Measurements from ENCODE around the gene EME1.

The EME1 gene

DNA sequence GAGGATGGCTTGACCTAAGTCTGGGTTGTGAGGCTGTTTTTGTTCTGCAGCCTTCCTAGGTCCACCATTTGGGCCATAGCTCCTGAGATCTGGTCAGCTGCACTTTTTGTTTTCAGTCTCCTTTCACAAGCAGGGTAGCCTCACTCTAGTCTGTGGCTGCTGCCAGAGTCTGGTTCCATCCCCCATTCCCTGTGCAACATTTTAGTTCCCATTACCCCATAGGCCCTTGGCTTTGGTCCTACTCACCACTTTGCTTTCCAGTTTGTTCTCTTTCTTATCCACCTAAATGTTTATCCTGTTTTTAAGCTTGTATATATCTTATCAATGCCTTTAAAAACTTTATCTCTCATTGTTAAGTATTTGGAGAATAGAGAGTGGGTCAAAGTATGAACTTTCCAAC, 33.6 kb upstream of the EME1 start:
- no peak overlapping the region for H3K4me3 Mint-ChIP-seq
- peaks cover 0 to 5% of the 10 kb centered on the region in 2 donors for H3K9me3 Mint-ChIP-seq
- H3K4me1 Mint-ChIP-seq (ENCODE audit: low read depth in 2 of 2) = no peaks in the 10 kb centered on the region
- ATAC-seq (replicated peaks) (no peak), DNase-seq (no peak)
- H3K27ac Mint-ChIP-seq = no peak overlapping the region
- no peaks in the 10 kb centered on the region for H3K36me3 Mint-ChIP-seq (ENCODE audit: insufficient read depth)
- no peaks in the 10 kb centered on the region for H3K27me3 Mint-ChIP-seq

DNA sequence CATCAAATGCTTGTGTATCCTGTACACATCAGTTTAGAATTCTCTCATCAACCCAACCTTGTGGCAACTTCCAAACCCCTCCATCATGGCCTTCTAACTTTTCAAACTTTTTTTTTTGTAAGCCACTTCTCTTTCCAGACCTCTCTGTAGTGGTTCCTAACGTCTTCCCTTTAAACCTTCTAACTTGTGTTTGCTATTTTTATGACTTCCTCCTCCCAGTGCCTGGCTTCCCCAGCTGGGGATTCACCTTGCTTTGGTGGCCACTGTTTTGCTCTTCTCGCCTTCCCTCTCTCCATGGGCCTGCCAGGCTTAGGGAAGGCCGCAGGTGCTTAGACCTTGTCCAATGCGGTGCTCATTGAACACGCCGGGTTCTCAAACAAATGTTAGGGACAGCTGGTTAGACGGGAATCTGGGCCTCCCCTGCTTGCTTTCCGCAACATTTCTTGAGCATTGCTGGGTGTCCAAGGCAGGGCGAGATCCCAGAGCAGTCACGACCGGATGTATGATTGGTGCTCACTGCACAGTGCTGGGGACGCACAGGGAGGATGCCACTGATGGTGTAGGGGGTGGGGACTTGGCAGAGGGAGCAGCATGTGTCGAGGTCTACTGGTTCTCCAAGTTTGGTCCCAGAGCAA, 28.2 kb upstream of the EME1 start:
- Mint-ChIP-seq H3K27ac (peak overlapping the region in 1 of 2 donors; percentile 89), H3K9me3 (no peaks in the 10 kb centered on the region), H3K27me3 (no peaks in the 10 kb centered on the region), H3K36me3 (ENCODE audit: insufficient read depth) (peaks cover 17% of the 10 kb centered on the region), H3K4me1 (ENCODE audit: low read depth in 2 of 2) (peaks cover 19 to 27% of the 10 kb centered on the region in 2 donors), H3K4me3 (peak overlapping the region; percentile 84 to 85)
- ATAC-seq (replicated peaks) (no peak), DNase-seq (no peak)

DNA sequence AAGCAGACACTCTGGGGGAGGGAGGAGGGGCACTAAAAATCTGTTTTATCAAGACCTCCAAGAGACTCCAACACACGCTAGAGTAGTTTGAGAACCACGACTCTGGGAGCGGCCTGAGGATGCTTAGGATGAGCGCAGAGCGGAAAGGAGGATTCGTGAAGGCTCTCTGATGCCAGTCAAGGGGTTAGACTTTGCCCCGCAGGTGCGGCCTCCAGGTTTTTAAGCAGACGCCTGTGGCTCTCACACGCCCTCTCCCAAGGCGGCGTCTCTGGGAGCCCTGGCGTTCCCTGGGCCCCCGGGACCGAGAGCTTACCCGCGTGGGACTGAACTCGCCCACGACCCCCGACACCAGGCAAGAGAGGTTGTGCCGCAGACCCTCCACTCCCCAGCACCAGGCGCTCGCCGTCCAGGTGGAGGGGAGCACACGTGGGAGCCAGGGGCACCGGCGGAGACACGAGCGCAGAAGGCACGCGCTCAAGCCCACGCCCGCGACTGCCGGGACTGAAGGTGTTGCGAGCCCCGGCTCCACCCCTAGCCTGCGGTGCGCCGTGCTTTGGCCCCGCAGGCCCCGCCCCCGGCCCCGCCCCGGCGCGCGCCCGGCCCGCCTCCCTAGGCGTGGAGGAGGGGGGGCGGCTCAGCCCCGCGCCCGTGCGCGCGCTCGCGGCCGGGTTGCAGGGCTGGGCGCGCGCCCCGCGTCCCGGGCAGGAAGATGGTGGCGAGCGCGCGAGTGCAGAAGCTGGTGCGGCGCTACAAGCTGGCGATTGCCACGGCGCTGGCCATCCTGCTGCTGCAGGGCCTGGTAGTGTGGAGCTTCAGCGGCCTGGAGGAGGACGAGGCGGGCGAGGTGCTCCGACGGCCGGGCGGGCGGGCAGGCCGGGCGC, 27.4 kb upstream of the EME1 start, which contains the start of gene XYLT2:
Gene XYLT2, plus strand, starts transcription at position 695 of the 881 bp plus-strand sequence. Its CDS starts 15 bp downstream, at position 710.
- no peaks in the 10 kb centered on the region for H3K27me3 Mint-ChIP-seq
- H3K36me3 Mint-ChIP-seq (ENCODE audit: insufficient read depth) = peaks cover 17% of the 10 kb centered on the region
- H3K27ac Mint-ChIP-seq = peak within 1 kb of the TSS; percentile 89
- DNase-seq (peak; percentile 88 to 93 (median 89)), ATAC-seq (replicated peaks) (peak; percentile 90)
- peak within 1 kb of the TSS; percentile 84 to 85 for H3K4me3 Mint-ChIP-seq
- H3K4me1 Mint-ChIP-seq (ENCODE audit: low read depth in 2 of 2) = peaks cover 23 to 30% of the 10 kb centered on the region in 2 donors
- H3K9me3 Mint-ChIP-seq = no peaks in the 10 kb centered on the region

DNA sequence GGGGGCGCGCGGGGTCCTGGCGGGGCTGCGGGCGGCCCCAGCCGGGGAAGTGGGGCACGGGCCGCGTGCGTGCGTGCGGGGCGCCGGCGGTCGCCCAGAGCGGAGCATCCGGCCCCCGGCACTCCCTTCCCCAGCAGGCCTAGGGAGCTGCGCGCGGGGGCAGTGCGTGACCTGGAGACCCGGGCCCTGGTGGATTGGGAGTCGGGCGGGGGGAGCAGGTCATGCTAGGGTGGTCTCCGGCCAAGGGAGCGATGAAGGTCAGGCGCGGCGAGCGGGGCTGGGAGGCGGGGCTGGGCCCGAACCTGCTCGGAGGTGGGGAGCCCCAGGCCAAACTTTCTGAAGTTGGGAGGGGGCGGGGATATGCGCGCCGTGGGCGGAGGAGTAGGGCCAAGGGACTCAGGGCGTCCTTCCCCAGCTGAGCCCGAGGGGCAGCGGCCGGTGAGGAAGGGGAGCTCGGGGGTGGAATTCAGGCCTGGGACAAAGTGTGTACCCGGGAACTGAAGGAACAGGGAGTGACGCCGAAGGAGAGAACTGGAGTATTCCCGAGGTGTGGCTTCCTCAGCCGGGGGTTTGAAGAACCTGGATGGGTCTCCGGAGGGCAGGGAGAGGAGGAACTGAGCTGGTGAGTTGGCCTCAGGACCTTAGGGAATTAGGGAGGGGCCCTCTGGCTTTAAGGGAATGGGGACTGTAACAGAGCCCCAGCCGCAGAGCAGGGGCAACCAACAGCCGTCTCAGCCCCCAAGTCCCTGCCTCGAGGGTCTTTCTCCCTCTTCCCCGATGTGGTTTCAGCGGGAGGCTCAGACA, 26.5 kb upstream of the EME1 start:
- Mint-ChIP-seq H3K9me3 (no peaks in the 10 kb centered on the region), H3K27me3 (no peaks in the 10 kb centered on the region), H3K27ac (peak overlapping the region; percentile 89), H3K4me3 (peak overlapping the region; percentile 84 to 85), H3K36me3 (ENCODE audit: insufficient read depth) (peaks cover 17% of the 10 kb centered on the region), H3K4me1 (ENCODE audit: low read depth in 2 of 2) (peaks cover 27 to 34% of the 10 kb centered on the region in 2 donors)
- ATAC-seq (replicated peaks) (peak; percentile 75), DNase-seq (no peak)

DNA sequence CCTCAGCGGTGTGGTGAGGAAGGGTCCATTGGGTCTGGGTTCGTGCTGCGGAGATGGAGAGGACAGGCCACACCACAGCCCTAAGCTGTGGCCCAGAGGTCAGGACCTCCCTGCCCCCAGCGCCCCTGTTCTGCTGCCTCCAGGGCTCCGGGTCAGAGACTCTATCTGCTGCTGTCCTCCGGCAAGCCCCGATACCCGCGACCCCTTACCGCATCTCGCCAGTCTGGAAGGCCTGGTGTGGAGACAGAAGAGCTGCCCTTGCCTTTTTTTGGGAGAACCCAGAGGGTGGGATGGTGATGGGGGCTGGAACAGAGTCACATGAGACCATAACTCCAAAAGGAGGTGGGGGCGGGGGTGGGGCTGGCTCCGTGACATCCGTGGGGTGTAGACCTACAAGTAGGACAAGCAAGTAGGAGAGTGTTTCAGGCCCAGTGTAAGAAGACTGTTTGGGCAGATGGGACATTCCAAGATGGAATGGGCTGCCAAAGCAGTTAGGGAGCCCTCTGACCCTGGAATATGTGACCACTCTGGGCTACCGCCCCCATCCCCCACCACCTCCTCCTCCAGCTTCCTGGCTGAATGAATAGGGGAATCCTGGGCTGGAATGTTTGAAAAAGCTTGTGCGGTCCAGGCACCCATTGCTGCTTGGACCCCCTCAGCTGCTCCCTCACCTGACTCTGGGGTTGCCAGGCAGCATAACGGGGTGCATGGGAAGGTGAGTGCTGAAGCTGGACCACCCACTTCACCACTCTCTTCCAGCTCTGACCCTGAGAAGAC, 25.7 kb upstream of the EME1 start:
- ATAC-seq (replicated peaks) (no peak), DNase-seq (no peak)
- Mint-ChIP-seq H3K27me3 (no peaks in the 10 kb centered on the region), H3K9me3 (no peaks in the 10 kb centered on the region), H3K4me3 (peak overlapping the region; percentile 84 to 85), H3K27ac (peak overlapping the region; percentile 89), H3K4me1 (ENCODE audit: low read depth in 2 of 2) (peaks cover 27 to 39% of the 10 kb centered on the region in 2 donors), H3K36me3 (ENCODE audit: insufficient read depth) (peaks cover 17% of the 10 kb centered on the region)

- Mint-ChIP-seq H3K27me3 (no peaks in the 10 kb centered on the region), H3K27ac (peak overlapping the region; percentile 73 to 81), H3K4me1 (ENCODE audit: low read depth in 2 of 2) (peaks cover 28 to 43% of the 10 kb centered on the region in 2 donors), H3K36me3 (ENCODE audit: insufficient read depth) (peaks cover 17% of the 10 kb centered on the region), H3K9me3 (no peaks in the 10 kb centered on the region), H3K4me3 (peak overlapping the region; percentile 84 to 85)
- DNase-seq (no peak), ATAC-seq (replicated peaks) (no peak)
Measured at GRCh38 chr17:50347894-50348291, 25.1 kb upstream of the EME1 start.

DNA sequence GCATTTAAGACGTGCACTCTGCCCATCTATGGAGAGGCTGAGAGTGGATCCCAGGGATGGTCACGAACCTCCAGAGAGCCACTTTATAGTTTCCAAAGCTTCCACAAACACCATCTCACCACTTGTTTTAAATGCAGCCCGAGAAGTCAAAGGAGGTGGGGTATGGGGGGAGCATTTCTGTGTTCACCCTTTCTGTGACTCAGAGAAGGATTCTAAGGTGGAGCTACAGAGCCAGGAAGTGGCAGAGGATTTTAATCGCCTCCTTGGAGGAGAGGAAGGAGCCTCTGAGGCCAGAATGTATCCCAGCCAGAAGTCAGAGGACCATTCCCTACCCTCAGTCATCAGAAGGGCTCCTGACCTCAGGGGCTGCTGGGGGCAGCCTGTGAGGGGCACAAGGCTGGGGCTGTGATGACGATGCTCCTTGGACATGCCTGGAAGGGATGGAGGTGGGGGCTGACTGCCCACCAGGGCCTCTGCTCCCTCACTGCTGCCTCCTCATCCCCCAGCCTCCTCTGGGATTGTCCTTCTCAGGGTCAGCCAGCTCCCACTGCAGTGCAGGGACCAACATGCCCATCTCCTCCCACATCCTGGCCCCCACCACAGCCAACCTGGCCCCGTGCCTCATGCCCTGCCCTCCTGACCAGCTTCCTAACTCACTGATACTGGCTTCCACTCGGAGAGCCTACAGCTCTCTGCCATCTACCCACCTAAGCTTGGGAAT, 24.3 kb upstream of the EME1 start:
- Mint-ChIP-seq H3K9me3 (no peaks in the 10 kb centered on the region), H3K4me3 (no peak overlapping the region), H3K27me3 (no peaks in the 10 kb centered on the region), H3K27ac (peak overlapping the region; percentile 73 to 81), H3K4me1 (ENCODE audit: low read depth in 2 of 2) (peaks cover 33 to 48% of the 10 kb centered on the region in 2 donors), H3K36me3 (ENCODE audit: insufficient read depth) (peaks cover 17% of the 10 kb centered on the region)
- no peak for ATAC-seq (replicated peaks)
- no peak for DNase-seq

- DNase-seq (no peak), ATAC-seq (replicated peaks) (no peak)
- Mint-ChIP-seq H3K36me3 (ENCODE audit: insufficient read depth) (peaks cover 17% of the 10 kb centered on the region), H3K27ac (peak overlapping the region in 1 of 2 donors; percentile 73), H3K4me3 (no peak overlapping the region), H3K9me3 (no peaks in the 10 kb centered on the region), H3K4me1 (ENCODE audit: low read depth in 2 of 2) (peaks cover 33 to 48% of the 10 kb centered on the region in 2 donors), H3K27me3 (no peaks in the 10 kb centered on the region)
Measured at GRCh38 chr17:50349243-50349600, 23.8 kb upstream of the EME1 start.

DNA sequence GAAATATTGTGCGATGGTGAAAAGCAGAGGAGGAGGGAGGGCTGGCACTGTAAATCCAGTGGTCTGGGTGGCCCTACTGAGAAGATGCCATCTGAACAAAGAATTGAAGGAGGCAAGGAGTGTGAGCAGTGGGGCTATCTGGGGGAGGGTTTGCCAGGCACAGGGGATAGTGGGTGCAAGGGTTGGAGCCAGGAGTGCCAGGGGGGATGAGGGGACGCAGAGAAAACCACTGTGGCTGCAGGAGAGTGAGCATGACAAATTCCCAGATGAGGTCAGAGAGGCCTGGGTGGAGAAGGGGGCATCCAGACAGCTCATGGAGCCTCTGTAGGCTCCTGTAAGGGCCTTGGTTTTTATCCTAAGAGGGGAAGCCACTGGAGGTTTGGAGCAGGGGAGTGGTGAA, 22.3 kb upstream of the EME1 start:
- Mint-ChIP-seq H3K4me3 (no peak overlapping the region), H3K9me3 (no peaks in the 10 kb centered on the region), H3K27me3 (no peaks in the 10 kb centered on the region), H3K36me3 (ENCODE audit: insufficient read depth) (peaks cover 4% of the 10 kb centered on the region), H3K4me1 (ENCODE audit: low read depth in 2 of 2) (peaks cover 33 to 44% of the 10 kb centered on the region in 2 donors), H3K27ac (peak overlapping the region; percentile 68 to 74)
- no peak for ATAC-seq (replicated peaks)
- DNase-seq = no peak

GRCh38 chr17:50352072-50352692, 20.8 kb upstream of the EME1 start:
- DNase-seq (no peak), ATAC-seq (replicated peaks) (no peak)
- H3K36me3 Mint-ChIP-seq (ENCODE audit: insufficient read depth) = peaks cover 5% of the 10 kb centered on the region
- peaks cover 33 to 36% of the 10 kb centered on the region in 2 donors for H3K4me1 Mint-ChIP-seq (ENCODE audit: low read depth in 2 of 2)
- peak overlapping the region in 1 of 2 donors; percentile 74 for H3K27ac Mint-ChIP-seq
- H3K27me3 Mint-ChIP-seq = no peaks in the 10 kb centered on the region
- H3K4me3 Mint-ChIP-seq = no peak overlapping the region
- no peaks in the 10 kb centered on the region for H3K9me3 Mint-ChIP-seq

- Mint-ChIP-seq H3K4me1 (ENCODE audit: low read depth in 2 of 2) (peaks cover 28 to 33% of the 10 kb centered on the region in 2 donors), H3K27ac (peak overlapping the region in 1 of 2 donors; percentile 74), H3K9me3 (no peaks in the 10 kb centered on the region), H3K4me3 (no peak overlapping the region), H3K36me3 (ENCODE audit: insufficient read depth) (peaks cover 10% of the 10 kb centered on the region), H3K27me3 (no peaks in the 10 kb centered on the region)
- ATAC-seq (replicated peaks) (no peak), DNase-seq (no peak)
Measured at GRCh38 chr17:50352693-50353599, 20.1 kb upstream of the EME1 start.
